Spleen (tissue), 7 donors: ENCODE results near the gene TMEM116.

Source experiments
- CTCF ChIP-seq, 11 experiments: fragments of 200-600 bp in 7 of 11; fragments of 450-650 bp in 4 of 11; sonication (generic) in 4 of 11; IDR thresholded peaks in 8 of 11; conservative IDR thresholded peaks in 3 of 11; 1 replicate in 7 of 11; 2 replicates in 4 of 11; pipeline versions ENCODE4 v1.4.0 to v1.8.0; 2016 to 2021; ENCODE audit warnings: antibody characterized with exemption in 11 of 11, inconsistent platforms in 4 of 11, mild to moderate bottlenecking in 1 of 11
- POLR2AphosphoS5 ChIP-seq, 3 donors: sonication (generic); formaldehyde crosslinking; IDR thresholded peaks; one replicate each; pipeline ENCODE4 v1.5.1; 2017; ENCODE audit warnings: antibody characterized with exemption in 3 of 3
- donor health status: DM: no; HTN: no; CAD: no; lungs with moderate emphysema.
- donor health status: DM: no; HTN: no; CAD: no.
- donor health status: DM: no; HTN: no; CAD: no.

GRCh38 chr12:112013601-112014402 lies 837 bp upstream of the TMEM116 start:
- TF ChIP-seq CTCF (IDR thresholded peaks at IDR 0.05 in 8 of 11, conservative IDR thresholded peaks at IDR 0.05 in 3 of 11) = peak in 4 of 11 experiments; percentile 7 to 49 (median 32)
- TF ChIP-seq POLR2AphosphoS5 (IDR thresholded peaks at IDR 0.05) = peak in 2 of 3 donors; percentile 38 to 83
